ENCODE measurements around the gene PSMD7.

The PSMD7 gene

GRCh38 chr16:74296432-74297144, at the start of gene PSMD7:
PSMD7 (plus strand) TSS chr16:74296814; CDS start chr16:74296915, 101 bp downstream.
- DNase-seq: peak; percentile 66 to 95 (median 86)

GRCh38 chr16:74249254-74249653, 47.4 kb upstream of the PSMD7 start:
- no peak for DNase-seq

- no peak for DNase-seq
These were observed 46.8 kb upstream of the PSMD7 start for GRCh38 chr16:74249846-74250245.

- no peak for DNase-seq
These were observed 44.3 kb upstream of the PSMD7 start for GRCh38 chr16:74252329-74252728.

GRCh38 chr16:74253161-74253938, 43.3 kb upstream of the PSMD7 start:
- no peak for DNase-seq

GRCh38 chr16:74257061-74257460, 39.6 kb upstream of the PSMD7 start:
- no peak for DNase-seq

GRCh38 chr16:74261068-74261467, 35.5 kb upstream of the PSMD7 start:
- DNase-seq: no peak

GRCh38 chr16:74264811-74265210, 31.8 kb upstream of the PSMD7 start:
- no peak for DNase-seq

GRCh38 chr16:74268372-74268782, 28.2 kb upstream of the PSMD7 start:
- DNase-seq: no peak

- no peak for DNase-seq
These were observed 24.7 kb upstream of the PSMD7 start for GRCh38 chr16:74271872-74272271.

- no peak for DNase-seq
These were observed 21.5 kb upstream of the PSMD7 start for GRCh38 chr16:74275031-74275636.

- peak in 1 of 51 donors; percentile 2 for DNase-seq
These were observed 20.9 kb upstream of the PSMD7 start for GRCh38 chr16:74275711-74276110.

- DNase-seq: no peak
These were observed 18.6 kb upstream of the PSMD7 start for GRCh38 chr16:74277974-74278373.

GRCh38 chr16:74279266-74279665, 17.3 kb upstream of the PSMD7 start:
- DNase-seq: no peak

- DNase-seq: no peak
These were observed 16.8 kb upstream of the PSMD7 start for GRCh38 chr16:74279805-74280204.

- no peak for DNase-seq
These were observed 16.2 kb upstream of the PSMD7 start for GRCh38 chr16:74280448-74280847.

GRCh38 chr16:74281300-74281699, 15.3 kb upstream of the PSMD7 start:
- no peak for DNase-seq

GRCh38 chr16:74283716-74284115, 12.9 kb upstream of the PSMD7 start:
- DNase-seq: no peak

GRCh38 chr16:74288065-74288464, 8.5 kb upstream of the PSMD7 start:
- no peak for DNase-seq

- DNase-seq: no peak
These were observed 6.3 kb upstream of the PSMD7 start for GRCh38 chr16:74290356-74290755.

- no peak for DNase-seq
These were observed 5.4 kb upstream of the PSMD7 start for GRCh38 chr16:74291176-74291575.

- DNase-seq: no peak
These were observed 4.9 kb upstream of the PSMD7 start for GRCh38 chr16:74291577-74292208.

Measured in hypothalamus (tissue), 51 donors.